EL (cell line): ENCODE results near the gene KRT6A.
A peak's percentile ranks its signal among the peaks of the same experiment; 100 is the strongest.

ENCODE experiments used
- DNase-seq: peaks from one replicate; pipeline ENCODE4 v3.0.0-alpha.2; 2016

The KRT6A gene

GRCh38 chr12:52493172-52493571, at the start of gene KRT6A:
KRT6A (minus strand) TSS chr12:52493257; CDS start chr12:52493188, 69 bp downstream.
- no peak for DNase-seq

- DNase-seq = no peak
Measured at GRCh38 chr12:52542157-52542556, 49.1 kb upstream of the KRT6A start.

- no peak for DNase-seq
Measured at GRCh38 chr12:52541709-52542108, 48.7 kb upstream of the KRT6A start.

- DNase-seq = no peak
Measured at GRCh38 chr12:52540531-52540930, 47.5 kb upstream of the KRT6A start.

- no peak for DNase-seq
Measured at GRCh38 chr12:52539821-52540173, 46.7 kb upstream of the KRT6A start.

GRCh38 chr12:52539083-52539820, 46.2 kb upstream of the KRT6A start:
- peak; percentile 85 for DNase-seq

GRCh38 chr12:52537101-52537500, 44.0 kb upstream of the KRT6A start:
- DNase-seq = no peak

- no peak for DNase-seq
Measured at GRCh38 chr12:52535574-52535973, 42.5 kb upstream of the KRT6A start.

- DNase-seq = no peak
Measured at GRCh38 chr12:52534482-52534881, 41.4 kb upstream of the KRT6A start.

- DNase-seq = no peak
Measured at GRCh38 chr12:52533686-52534470, 40.8 kb upstream of the KRT6A start.

GRCh38 chr12:52532636-52533035, 39.6 kb upstream of the KRT6A start:
- DNase-seq = no peak

GRCh38 chr12:52531566-52532300, 38.7 kb upstream of the KRT6A start:
- no peak for DNase-seq

GRCh38 chr12:52530905-52531304, 37.8 kb upstream of the KRT6A start:
- no peak for DNase-seq

GRCh38 chr12:52530366-52530765, 37.3 kb upstream of the KRT6A start:
- no peak for DNase-seq

- DNase-seq = no peak
Measured at GRCh38 chr12:52529846-52530245, 36.8 kb upstream of the KRT6A start.

GRCh38 chr12:52529417-52529816, 36.4 kb upstream of the KRT6A start:
- DNase-seq = no peak

GRCh38 chr12:52528641-52529143, 35.6 kb upstream of the KRT6A start:
- DNase-seq = no peak

- DNase-seq = no peak
Measured at GRCh38 chr12:52527121-52527800, 34.2 kb upstream of the KRT6A start.

- DNase-seq = no peak
Measured at GRCh38 chr12:52526511-52526951, 33.5 kb upstream of the KRT6A start.

GRCh38 chr12:52525661-52526499, 32.8 kb upstream of the KRT6A start:
- DNase-seq = no peak

GRCh38 chr12:52524898-52525591, 32.0 kb upstream of the KRT6A start:
- no peak for DNase-seq
